HG03103 (cell line): ENCODE data around the gene TFG.
"Not testable (repeated sequence)": the region's sequence is repeated elsewhere in the genome, so short reads cannot be mapped to it uniquely, and the experiment has no call there.

ENCODE experiments used
- ATAC-seq: cut with Tn5 transposase; IDR thresholded peaks from one replicate; pipeline ENCODE4 v1.9.1; 2021; ENCODE audit warnings: low read depth; ENCODE audit not compliant: unreplicated experiment

Gene TFG

DNA sequence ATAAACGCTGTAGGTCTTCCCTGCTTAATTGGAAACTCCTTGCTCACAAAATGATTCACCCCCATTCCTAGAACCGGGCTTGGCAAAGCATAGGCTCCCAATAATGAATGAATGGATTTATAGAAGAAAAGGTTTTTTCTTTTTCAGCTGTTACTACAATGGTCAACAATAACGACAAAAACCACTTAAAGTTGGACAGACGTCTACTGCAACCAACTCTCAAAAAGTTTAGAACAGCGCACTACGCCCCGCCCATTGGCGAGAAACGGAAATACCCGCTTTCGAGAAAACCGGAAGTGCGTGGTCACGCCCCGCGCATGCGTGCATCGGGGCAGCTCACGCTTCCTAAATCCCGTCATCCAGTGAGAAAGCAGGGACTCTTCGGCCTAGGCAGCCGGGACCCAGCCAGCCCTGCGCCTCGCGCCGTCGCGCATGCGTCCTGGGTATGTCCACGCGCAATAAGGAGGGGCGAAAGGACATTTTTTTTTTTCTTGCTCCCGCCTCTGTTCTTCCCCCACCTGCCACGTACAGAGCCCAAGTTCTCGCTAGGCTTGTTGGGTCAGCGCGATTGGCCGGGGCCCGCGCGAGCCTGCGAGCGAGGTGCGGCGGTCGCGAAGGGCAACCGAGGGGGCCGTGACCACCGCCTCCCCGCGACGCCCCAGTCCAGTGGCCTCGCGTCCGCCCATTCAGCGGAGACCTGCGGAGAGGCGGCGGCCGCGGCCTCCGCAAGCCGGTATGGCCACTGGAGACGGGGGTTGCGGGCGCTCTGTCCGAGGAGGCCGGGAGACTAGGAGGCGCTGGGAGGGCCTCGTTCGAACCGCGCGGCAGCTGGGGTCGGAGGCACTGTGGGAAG lies at the start of gene TFG:
TFG (plus strand) TSS at position 506 of the 853 bp plus-strand sequence. CDS start 4,192 bp downstream, outside the sequence.
- ATAC-seq: peak; percentile 90

DNA sequence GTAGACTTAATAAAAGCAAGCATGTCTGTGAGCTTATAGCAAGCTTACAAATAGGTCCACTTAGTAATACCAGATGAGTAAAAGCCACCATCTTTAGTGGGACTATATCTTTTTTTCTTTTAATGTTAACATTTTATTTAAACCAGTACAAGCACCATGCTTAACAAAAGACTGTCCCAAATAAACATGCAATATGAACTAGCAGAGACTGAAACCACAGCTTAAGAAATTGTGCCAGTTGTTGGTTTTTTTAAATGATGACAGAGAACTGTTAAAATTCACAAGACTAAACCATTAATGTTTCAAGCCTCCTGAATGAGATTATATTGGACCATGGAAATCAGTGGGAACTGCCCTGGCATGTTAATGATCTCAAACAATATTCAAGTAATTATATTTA lies 48.0 kb upstream of the TFG start:
- not testable (repeated sequence) for ATAC-seq

DNA sequence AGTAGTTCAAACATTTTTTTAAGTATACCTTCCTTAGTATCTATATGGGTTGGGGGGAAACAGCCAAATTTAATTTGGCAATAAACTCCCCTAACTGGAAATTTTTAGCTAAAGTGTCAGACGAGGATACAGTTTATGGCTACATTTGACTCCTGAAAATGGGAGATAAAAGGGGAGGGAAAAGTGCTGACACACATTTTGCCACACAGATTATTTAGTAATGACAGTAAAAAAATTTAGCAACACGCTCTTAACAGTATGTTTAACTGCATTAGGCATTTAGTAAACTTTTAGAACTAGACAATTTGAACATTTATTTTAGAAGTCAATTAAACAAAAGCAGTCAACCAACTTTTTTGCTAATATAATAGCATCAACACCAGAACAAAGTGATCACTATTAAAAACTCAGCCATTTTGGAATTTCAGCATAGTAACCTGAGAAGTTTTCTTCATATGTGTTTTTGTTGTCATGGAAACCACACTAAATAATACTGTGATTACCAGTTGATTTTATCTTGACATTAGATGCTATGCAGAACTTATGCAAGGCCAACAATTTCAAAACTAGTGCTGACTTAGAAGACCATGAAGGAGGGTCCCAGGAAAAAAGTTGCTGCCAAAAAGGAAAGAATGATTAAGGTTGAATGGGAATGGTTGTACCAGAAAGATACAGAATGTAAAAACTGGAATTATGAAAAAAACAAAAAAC lies 47.0 kb upstream of the TFG start:
- ATAC-seq: no peak

DNA sequence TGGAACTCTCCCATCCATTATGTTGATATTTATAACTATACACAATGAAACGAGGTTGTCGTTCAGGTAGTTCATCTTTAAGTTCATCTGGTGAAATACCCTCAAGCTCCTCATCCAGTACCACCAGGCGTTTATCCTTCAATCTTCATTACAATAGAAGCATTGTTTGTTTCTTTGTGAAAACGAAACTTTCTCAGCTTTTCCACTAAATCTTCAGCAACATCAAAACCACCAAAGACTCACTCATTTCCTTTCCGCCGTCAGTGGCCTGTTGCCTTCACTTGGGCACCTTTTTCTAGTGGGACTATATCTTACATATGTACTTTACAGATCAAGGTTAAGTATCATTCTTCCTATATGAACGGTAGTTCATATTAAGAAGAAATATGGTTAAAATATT lies 44.1 kb upstream of the TFG start:
- ATAC-seq: peak; percentile 47

DNA sequence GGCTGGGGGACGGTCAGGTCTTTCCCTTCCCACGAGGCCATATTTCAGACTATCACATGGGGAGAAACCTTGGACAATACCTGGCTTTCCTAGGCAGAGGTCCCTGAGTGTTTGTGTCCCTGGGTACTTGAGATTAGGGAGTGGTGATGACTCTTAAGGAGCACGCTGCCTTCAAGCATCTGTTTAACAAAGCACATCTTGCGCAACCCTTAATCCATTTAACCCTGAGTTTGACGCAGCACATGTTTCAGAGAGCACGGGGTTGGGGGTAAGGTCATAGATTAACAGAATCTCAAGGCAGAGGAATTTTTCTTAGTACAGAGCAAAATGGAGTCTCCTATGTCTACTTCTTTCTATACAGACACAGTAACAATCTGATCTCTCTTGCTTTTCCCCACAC lies 42.6 kb upstream of the TFG start:
- ATAC-seq: not testable (repeated sequence)

DNA sequence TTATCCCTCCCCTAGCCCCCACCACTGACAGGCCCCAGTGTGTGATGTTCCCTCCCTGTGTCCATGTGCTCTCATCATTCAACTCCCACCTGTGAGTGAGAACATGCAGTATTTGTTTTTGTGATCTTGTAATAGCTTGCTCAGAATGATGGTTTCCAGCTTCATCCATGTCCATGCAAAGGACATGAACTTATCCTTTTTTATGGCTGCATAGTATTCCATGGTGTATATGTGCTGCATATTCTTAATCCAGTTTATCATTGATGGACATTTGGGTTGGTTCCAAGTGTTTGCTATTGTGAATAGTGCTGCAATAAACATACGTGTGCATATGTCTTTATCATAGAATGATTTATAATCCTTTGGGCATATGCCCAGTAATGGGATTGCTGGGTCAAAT lies 42.0 kb upstream of the TFG start:
- ATAC-seq: not testable (repeated sequence)

DNA sequence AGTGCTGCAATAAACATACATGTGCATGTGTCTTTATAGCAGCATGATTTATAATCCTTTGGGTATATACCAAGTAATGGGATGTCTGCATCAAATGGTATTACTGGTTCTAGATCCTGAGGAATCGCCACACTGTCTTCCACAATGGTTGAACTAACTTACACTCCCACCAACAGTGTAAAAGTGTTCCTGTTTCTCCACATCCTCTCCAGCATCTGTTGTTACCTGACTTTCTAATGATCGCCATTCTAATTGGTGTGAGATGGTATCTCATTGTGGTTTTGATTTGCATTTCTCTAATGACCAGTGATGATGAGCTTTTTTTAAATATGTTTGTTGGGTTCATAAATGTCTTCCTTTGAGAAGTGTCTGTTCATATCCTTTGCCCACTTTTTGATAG lies 38.3 kb upstream of the TFG start:
- not testable (repeated sequence) for ATAC-seq

DNA sequence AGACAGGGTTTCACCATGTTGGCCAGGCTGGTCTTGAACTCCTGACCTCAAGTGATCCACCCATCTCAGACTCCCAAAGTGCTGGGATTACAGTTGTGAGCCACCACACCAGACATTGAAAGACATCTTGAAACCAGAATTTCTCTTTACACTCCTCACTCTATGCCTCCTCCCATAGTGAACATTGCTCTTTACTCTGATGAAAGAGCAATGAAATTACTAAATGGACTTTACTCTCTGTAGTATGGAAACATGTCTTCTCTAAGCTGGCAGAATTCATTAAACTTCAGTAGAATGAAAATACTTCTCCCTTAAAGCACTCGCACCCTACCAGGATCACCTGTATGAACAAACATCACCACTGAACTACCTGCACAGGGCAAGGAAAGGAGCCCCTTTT lies 27.8 kb upstream of the TFG start:
- ATAC-seq: no peak

DNA sequence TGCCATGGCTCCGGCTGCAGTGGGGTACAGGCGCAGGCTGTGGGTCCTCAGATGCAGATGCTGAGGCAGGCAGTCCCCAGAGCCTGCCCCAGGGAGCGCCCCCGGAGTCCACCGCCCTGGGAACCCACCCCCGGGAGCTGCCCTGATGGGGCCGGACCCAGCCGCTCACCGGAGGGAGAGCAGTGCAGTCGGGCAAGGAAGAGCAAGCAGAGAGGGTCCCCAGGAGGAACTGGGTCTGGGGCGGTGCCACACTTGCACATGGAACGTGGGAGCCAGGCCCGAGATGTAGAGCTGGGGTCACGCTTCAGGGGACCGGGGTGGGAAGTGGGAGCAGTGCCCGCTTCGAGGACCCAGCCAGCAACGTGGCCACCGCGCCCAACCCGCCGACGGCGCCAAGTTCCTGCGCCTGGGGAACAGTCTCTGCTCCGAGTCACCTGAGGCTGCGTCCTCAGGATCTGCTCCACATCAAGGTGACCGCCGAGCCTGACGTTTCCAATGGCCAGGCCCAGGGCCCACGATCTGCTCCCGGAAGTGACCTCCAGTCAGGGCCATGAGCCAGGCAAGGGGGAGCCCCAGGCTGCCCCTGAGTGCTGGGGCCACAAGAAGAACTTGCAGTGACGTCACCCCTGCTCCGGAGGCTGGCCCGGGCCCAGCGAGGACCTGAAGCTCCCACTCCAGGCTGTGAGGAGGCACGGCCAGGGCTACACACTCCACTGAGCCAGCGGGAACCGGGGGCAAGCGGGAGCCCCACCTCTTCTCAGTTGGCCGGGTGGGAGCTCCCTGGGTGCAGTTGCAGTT lies 27.0 kb upstream of the TFG start:
- ATAC-seq: no peak

DNA sequence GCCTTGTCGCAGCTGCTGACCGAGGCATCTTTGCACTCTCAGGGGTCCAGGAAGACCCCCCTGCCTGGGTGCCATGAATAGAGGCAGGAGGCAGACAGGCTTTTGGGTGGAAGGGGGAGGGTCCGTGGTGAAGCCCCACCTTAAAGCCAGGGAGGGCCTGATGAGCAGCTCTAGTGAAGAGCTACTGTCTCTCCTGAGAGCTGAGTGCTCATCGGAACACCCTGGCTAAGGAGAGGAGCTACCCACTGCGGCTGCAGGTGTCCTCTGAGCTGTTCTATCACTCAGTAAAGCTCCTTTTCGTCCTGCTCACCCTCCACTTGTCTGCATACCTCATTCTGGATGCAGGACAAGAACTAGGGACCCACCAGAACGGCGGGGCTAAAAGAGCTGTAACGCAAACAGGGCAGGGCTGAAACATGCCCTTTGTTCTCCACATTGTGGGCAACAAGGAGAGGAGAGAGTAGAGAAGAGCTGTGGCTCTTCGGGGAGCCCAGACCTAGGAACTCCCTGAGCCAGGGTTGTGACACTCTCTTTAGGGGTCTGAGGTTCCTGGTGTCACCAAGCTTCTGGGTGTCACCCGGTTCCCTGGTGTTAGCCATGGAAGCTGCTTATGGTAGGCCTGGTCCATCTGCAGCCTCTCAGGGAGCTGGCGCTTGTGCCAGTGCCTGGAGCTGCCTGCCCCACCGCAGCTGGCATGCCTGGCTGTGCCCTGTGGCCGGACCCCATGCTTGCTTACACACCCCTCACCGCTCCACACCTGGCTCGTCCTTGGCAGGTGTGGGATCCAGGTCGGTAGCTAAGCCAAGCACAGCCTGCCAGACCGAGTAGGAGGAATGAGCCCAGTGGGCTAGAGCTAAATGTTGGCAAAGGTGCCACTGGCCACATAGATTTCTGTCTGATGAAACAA lies 26.2 kb upstream of the TFG start:
- ATAC-seq: no peak

DNA sequence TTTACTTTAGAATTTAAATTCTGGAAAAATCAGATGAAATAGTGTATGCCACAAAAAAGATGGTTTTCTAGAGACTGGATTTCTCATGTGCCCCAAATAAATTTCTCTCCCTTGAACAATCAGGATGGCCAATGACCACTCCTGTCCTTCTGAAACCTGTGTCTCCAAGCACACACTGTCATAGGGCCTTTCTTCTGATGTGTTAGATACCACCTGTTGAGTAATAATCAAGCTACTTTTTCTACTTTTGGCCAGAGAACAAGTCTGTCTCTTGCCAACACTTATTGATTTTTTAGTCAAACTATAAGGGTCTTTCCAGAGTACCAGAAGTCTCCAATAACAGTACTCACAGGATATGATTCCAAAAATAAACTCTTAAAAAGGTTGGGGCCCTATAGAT lies 16.1 kb upstream of the TFG start:
- ATAC-seq: no peak

DNA sequence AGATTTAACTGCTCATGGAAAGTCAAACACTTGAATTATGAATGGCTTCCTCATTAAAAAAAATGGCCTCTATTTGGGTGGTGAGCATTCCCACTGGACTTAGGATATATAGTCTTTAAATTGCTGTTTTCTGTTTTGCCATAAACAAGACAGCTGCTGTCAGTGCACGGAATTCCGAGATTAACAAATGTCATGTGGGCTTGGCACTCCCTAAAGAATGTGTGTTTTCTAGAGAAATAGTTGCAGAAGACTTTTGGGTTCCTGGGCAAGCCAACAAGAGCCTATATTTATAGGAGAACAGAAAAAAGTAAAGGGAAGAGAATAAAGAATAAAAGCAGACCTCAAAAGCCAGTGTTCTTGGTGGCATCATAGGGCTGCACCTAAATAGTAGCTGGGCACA lies 13.6 kb upstream of the TFG start:
- ATAC-seq: no peak

DNA sequence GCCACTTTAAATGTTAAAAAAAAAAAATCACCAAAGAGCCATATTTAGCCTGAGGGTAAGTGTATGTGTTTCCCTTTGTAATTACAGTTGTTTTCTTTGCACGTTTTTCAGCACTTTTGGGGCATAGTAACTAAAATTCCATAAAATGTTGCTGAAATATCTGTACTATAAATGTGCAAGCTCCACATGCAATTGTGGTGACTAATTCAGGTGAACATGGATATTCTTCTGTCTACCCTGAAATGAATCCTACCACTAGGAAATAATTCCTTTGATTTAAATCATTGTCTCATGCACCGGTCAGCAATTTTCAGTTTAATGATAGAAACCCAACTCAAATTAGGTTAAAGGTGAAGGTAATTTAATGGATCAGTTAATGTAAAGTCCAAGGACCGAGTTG lies 13.1 kb upstream of the TFG start:
- ATAC-seq: no peak

DNA sequence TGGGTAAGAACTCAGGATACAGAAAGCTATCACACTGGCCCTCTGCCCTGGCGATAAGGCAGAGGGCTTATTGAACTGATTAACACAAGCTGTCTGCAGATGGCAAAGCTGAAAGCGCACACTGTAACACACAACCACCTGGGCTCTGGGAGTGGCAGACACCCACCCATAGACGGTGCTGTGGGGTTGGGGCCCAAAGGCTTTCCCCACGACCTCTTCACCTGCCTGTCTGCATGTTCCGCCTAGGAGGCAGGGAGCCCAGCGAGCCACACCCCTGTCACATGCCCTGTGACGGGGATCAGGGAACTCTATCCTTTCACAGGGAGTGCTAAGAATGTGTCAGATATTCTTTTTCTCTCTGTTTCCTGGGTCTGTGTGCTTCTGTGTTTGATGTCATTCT lies 12.1 kb upstream of the TFG start:
- ATAC-seq: no peak

DNA sequence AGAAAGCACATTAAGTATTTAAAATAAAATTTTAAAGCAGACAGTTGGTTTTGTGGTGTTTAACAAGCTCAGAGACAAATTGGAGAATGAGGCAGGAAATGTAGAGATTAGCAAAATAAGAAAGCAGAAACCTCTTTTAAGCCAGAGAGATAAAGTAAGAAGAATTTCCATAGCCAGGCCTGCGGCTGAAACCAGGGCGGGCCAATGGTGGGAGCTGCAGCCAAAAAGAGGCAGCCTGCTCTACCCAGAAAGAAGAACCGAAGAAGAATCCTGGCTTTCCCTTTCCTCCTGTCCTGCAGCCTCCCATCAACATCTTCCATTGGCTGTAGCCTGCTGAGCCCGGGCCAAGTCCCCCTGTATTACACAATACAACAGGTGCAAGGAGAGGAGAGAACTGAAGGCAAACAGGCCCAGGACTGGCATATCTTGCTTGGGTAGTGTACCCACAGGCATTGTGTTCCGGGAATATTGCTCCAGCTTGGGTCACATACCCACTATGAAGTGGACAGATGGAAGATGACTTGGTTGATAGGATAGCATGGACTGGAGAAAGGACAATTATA lies 11.5 kb upstream of the TFG start:
- ATAC-seq: no peak

DNA sequence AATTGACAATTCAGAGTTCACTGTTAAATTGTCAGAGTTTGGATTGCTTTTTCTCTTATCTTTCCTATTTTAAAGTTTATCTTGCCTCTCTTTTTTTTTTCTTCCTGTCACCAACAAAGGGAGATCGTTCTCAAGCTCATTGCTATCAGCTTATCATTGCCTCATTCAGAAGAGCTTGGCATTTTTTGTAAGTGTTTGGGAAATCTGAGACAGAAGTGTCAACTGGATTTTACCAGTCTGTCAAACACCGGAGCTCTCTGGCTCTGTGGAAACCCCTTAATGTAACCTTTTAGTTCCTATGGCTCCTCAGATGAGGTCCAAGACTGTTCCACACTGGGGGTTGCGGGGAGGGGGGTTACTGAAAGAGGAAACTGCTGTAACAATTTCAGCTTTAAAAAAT lies 10.6 kb upstream of the TFG start:
- no peak for ATAC-seq

DNA sequence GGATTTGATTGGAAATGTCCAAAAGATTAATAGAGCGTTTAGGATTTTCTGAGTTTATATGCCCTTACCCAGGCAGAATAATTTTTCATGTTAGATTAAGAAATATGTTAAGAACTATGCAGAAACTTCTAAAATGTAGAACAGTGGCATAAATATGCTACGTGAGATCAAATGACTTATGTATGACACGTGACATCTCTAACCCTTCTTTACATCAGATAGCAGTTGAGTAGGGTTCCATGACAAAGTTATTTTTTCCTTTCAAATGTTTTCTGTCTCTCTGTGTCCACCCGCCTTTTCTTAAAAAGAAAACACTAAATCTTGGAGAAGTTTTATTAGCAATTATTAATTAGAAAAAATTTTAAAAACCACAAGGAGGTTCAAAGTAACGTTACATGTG lies 8.6 kb upstream of the TFG start:
- no peak for ATAC-seq

DNA sequence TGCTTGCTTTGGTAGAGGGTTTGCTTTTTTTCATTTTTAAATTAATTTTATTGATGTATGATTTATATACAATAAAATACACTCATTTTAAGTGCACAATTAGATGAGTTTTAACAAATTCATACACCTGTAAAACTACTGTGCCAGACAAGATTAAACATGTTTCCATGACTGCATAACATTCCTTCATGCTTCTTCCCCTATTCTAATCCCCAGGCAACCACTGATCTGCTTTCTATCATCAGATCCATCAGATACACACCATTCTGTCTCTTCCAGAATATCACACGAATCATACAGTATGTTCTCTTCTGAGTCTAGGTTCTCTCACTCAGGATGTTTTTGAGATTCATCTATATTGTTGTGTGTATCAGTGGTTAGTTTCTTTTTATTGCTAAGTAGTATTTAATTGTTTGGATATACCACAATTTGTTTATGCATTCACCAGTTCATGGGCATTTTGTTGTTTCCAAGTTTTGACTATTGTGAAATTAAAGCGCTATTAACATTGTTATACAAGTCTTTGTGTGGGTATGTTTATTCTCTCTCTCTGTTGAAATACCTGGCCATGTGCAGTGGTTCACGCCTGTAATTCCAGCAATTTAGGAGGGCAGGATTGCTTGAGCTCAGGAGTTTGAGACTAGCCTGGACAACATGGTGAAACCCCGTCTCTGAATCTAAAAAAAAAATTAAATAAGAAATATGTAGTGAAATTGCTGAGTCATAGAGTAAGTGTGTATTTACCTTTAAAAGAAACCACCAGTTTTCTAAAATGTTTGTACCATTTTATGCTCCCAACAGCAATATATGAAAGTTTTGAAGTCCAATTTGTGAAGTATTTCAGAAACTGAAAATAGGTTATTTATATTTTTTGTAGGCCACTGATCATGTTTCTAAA lies 7.0 kb upstream of the TFG start:
- ATAC-seq: no peak

DNA sequence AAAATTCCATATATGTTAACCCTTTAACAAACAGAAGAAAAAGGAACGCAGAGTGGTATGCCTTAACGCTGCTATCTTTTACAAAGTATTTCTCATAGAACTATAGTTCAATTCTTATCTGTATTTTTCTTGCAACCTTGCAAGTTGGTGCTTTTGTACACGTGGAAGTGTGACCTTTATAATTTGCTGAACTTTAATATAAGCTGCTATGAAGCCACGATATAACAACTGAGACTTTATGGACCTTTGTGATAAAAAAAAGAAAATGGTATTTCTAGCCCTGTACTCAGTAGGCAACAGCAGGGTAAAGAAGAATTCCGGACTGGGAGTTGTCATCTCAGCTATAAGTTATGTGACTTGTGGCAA lies 6.3 kb upstream of the TFG start:
- ATAC-seq: no peak
